Hematopoietic multipotent progenitor cell (in vitro differentiated cells): ENCODE measurements around the gene PNMA5. TPM values are rescaled to one million over a fixed set of nuclear protein-coding genes. Genes with fewer than 3 reads are reported as not detected.
A peak's percentile ranks its signal among the peaks of the same experiment; 100 is the strongest.
"Not testable (repeated sequence)": the region's sequence is repeated elsewhere in the genome, so short reads cannot be mapped to it uniquely, and the experiment has no call there.

Experiments
- DNase-seq, 3 donors: peaks; one replicate each; pipeline ENCODE4 v3.0.0-alpha.2; 2011 to 2015; ENCODE audit warnings: low read depth in 2 of 3, low spot score in 2 of 3
- total RNA-seq: library from RNA; depleted of rRNA; stranded (reverse); fragments of >200 nt; gene quantifications from one replicate; pipeline ENCODE4 v1.2.3, GENCODE V29; 2012

The PNMA5 gene
- not detected for total RNA-seq

DNA sequence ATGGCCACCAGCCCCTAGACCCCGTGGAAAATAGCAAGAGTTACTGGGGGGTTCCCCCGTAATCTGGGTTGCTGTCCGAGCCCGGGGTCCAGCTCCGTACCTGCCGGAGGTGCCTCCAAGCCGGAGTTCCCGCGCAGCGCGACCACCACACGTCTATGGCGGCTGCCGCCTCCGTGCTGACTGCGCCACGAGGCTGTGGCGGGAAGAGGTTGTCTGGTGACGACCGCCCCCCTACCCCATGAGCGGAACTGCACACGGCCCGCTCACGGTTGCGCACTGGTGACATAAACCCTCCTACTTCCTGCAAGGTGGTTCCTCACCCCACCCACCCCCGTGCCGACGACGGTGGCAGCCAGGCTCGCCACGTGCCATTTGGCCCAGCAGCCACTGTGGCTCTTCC is at the start of gene PNMA5:
TSS of gene PNMA5 (minus strand) at position 184 of the 400 bp plus-strand sequence. CDS start 2,518 bp downstream, outside the sequence.
- no peak for DNase-seq

DNA sequence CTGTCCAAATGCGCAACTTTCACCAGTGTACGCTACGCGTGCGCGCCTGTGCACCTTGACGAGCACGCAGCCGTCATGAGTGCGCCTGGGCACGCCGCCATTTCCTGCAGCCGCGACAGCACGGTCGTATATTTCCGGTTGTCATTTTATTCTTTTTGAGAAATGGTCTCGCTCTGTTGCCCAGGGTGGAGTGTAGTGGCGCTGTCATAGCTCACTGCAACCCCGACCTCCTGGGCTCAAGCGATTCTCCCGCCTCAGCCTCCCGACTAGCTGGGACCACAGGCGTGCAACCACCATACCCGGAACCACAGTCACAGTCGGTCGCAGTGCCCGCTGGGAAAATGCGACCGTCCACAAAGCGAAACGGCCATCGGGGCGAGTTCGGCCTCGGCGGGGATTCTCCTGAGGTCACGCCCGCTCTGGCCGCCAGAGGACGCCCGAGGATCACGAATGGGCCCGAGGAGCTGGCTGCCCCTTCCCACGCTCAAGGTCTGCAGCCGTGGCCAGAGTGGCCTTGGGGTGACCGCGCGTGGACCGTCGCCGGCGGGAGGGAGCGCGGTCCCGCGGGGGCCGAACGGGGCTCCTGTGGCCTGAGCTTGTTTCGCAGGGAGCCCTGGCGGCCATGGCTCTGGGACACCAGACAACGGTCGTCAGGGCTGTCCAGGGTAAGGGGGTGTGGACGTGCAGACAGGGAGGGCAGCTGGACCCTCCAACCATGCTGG is 38.6 kb upstream of the PNMA5 start:
- peak; percentile 38 to 70 (median 49) for DNase-seq

DNA sequence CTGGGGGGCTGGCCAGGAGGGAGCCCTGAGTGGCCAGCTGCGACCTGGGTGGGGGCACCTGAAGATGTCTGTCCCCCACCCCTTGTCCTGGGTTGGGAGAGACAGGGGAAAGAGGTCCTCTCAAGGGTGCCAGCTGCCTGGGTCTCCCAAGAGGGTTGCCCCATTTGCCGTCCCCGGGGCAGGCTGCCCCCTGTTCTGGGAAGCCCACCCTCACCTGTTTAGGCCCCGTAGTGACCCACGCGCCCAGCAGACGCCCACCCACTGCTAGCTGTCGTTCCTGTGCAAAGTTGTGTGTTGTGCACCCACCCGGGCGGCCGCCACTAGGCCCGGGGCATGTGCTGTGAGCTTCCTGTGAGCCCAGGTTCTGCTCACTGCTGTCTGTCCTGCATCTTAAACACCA is 36.9 kb upstream of the PNMA5 start:
- DNase-seq = no peak

DNA sequence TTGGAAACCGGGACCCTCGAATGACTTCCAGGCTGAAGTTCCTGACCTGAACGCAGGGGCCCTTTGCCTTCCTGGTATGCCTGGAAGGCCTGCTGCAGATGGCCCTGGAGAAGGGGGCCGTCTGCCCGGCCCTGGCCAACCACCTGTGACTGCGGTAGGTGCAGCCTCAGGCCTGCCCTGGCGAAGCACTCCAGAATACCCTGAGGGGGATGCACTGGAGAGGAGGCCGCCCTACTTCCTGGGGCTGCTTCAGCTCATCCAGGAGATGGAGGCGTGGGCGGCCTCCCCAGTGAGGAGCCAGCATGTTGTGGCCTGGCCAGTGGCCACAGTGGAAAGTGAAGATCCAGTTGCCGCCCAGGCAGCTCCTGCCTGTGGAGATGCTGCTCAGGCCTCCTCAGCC is 36.0 kb upstream of the PNMA5 start:
- no peak for DNase-seq

GRCh38 chrX:153029162-153029561 is 35.2 kb upstream of the PNMA5 start:
- DNase-seq = no peak

DNA sequence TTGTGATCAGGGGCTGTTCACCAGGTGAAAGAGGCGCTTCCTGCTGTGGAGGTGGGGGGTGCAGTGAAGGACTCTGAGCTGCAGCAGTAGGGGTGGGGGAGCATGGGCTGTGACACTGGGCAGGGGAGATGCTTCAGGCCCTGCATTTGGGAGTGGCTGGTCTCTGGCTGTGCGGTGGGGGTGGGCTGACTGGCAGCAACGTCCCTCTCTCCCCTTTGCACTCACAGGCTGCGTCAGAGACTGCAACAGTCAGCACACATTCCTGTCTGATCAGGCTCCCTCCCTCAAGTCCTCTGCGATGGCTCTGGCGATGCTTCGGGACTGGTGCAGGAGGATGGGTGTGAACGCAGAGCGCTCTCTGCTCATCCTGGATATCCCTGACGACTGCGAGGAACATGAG is 34.6 kb upstream of the PNMA5 start:
- DNase-seq = not testable (repeated sequence)

DNA sequence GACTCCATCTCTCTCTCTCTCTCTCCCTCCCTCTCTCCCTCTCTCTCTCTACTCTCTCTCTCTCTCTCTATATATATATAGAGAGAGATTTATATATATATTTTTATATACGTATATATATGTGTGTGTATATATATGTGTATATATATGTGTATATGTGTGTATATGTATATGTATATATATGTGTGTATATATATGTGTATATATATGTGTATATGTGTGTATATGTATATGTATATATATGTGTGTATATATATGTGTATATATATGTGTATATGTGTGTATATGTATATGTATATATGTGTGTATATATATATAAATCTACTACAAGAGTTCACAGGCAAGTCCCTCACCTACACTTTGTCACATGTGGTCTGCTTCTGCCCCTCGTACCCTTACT is 32.6 kb upstream of the PNMA5 start:
- not testable (repeated sequence) for DNase-seq

DNA sequence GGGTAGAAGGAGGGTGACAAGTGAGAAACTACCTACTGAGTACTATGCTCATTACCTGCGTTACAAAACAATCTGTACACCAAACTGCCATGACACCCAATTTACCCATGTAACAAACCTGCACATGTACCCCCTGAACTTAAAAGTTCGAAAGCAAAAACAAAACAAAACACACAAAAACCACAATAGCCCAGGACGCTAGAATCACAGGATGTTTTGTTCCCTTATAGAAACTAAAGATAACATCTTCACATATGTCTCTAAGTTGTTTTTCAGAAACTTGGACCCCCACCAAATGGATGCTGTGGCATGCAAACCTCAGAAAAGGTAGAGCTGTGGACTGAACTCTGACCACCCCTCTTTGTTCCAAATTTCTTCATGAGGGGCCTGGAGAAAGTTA is 25.2 kb upstream of the PNMA5 start:
- no peak for DNase-seq

DNA sequence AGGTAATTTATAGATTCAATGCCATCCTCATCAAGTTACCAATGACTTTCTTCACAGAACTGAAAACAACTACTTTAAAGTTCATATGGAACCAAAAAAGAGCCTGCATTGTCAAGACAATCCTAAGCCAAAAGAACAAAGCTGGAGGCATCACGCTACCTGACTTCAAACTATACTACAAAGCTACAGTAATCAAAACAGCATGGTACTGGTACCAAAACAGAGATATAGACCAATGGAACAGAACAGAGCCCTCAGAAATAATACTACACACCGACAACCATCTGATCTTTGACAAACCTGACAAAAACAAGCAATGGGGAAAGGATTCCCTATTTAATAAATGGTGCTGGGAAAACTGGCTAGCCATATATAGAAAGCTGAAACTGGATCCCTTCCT is 23.3 kb upstream of the PNMA5 start:
- DNase-seq = not testable (repeated sequence)

DNA sequence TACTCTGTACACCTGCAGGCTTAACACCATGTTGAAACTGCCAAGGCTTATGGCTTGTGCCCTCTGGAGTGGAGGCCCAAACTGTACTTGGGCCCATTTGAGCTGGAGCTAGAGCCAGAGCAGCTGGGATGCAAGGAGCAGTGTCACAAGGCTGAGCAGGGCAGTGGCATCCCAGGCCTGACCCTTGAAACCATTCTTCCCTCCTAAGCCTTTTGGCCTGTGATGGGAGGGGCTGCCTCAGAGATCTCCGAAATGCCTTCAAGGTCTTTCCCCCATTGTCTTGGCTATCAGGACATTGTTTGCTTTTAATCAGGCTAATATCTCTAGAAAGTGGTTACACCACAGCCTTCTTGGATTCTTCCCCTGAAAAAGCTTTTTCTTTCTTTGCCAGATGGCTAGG is 10.9 kb upstream of the PNMA5 start:
- no peak for DNase-seq

DNA sequence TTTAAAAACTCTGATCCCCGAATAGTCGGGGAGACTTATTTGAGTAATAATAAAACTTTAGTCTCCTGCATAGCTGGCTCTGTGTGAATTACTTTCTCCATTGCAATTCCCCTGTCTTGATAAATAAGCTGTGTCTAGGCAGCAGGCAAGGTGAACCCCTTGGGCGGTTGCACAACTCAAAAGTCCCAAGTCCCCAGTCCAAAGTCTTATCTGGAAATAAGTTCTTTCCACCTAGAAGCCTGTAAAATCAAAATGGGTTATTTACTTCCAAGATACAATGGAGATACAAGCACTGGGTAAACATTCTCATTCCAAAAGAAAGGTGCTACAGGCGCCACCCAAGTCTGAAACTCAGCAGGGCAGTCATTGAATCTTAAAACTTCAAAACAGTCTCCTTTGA is 10.1 kb upstream of the PNMA5 start:
- DNase-seq = no peak

DNA sequence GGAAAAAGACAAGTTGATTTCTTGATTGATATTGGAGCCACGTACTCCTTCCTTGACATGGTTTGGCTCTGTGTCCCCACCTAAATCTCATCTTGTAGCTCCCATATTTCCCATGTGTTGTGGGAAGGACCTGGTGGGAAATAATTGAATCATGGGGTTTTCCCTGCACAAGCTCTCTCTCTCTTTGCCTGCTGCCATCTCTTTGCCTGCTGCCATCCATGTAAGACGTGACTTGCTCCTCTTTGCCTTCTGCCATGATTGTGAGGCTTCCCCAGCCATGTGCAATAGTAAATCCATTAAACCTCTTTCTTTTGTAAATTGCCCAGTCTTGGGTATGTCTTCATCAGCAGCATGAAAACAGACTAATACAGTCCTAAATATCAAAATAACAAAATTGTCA is 8.3 kb upstream of the PNMA5 start:
- not testable (repeated sequence) for DNase-seq

- DNase-seq = no peak
These were observed 3.4 kb upstream of the PNMA5 start for GRCh38 chrX:152997337-152997736.

GRCh38 chrX:152992115-152992514 is 1.8 kb downstream of the PNMA5 start:
- DNase-seq = no peak

GRCh38 chrX:152991123-152991522 is 2.8 kb downstream of the PNMA5 start:
- DNase-seq = no peak

- no peak for DNase-seq
These were observed 4.6 kb downstream of the PNMA5 start for GRCh38 chrX:152989292-152989658.

DNA sequence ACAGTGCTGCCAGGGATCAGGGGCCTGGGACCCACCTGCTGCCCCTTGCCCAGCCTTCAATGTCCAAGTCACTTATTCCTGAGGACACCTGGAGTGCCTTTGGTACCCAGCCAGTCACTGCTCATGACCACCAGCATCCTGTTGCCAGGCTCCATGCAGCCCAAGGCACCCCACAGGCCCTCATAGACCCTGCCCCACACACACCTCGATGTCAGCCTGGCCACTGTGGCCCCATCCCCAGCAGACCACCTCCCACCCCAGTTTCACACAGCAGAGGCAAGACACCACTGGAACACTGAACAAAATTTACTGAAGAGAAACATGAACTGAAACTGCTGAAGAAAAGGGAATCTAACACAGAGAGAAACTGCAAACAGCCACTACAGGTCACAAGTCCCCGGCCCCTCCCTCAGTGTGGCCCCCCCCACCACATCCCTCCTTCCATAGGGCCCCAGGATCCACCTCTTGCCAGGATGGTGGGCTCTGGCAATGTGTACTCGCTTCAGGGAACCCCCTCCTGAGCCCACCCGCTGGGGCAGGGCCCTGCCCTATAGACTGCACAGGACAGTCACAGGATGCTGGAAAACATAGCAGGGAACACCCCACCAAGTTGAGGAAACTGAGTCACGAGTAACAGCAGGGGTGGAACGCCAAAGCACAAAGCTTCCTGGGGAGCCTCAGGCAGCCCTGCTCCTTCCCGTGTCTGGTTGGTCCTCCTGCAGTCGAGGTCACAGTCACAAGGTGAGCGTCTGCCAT is 5.2 kb downstream of the PNMA5 start:
- no peak for DNase-seq

- no peak for DNase-seq
These were observed 6.1 kb downstream of the PNMA5 start for GRCh38 chrX:152987801-152988200.

GRCh38 chrX:152987156-152987555 is 6.8 kb downstream of the PNMA5 start:
- DNase-seq = not testable (repeated sequence)

GRCh38 chrX:152985383-152985782 is 8.5 kb downstream of the PNMA5 start:
- not testable (repeated sequence) for DNase-seq

DNA sequence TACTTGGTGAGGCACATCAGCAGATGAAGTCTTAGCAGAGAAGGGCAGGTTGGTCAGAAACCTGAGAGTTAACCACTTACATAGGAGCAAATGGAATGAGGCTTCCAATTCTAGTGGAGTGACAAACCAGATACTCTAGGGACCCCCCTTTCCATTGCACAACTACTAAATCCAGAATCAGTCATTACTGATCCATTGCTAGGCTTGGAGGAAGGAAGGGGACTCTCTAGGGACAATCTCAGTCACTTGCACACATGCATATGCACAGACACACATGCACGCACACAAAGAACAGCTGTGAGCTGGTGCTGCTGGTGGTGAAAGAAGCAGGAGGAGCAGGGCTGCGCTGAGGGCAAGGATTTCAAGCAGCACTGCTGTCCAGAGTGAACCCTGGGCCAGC is 25.7 kb downstream of the PNMA5 start:
- no peak for DNase-seq

DNA sequence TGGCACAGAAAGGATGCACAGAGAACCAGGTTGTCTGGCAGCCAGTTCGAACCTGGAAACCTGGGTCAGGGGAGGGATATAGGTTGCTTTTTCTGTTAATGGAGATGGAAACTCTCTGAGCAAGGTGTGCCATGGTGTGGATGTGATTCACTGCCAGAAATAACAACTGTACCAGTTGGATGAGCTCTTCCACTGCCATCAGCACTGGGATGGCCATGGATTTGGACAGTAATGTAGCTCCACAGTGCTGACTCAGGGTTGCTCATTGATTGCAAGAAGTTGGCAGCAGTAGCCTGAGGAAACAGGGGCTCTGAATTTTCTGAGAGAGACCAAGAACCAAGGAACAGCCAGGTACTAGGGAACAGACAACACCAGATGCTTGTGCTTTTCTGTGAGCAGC is 33.8 kb downstream of the PNMA5 start:
- no peak for DNase-seq
